Karpas-422 (cell line): ENCODE results near the gene YIF1B. TPM values are rescaled to one million over a fixed set of nuclear protein-coding genes. Genes with fewer than 3 reads are reported as not detected.
"Not testable (repeated sequence)": the region's sequence is repeated elsewhere in the genome, so short reads cannot be mapped to it uniquely, and the experiment has no call there.

Experiments
- DNase-seq: peaks from one replicate; pipeline ENCODE4 v3.0.0-alpha.2; 2015
- H2AFZ ChIP-seq: fragments of 200-600 bp; sonication (generic); 2 replicates; pipeline ENCODE4 v1.6.1; 2014; ENCODE audit warnings: antibody characterized with exemption, low read length, mixed read lengths
- H3K27ac ChIP-seq: fragments of 200-600 bp; sonication (generic); 2 replicates; pipeline ENCODE4 v1.5.1; 2014; ENCODE audit warnings: mild to moderate bottlenecking, low read length, moderate library complexity
- H3K27me3 ChIP-seq: fragments of 200-600 bp; sonication (generic); 2 replicates; pipeline ENCODE4 v1.6.1; 2014; ENCODE audit warnings: low read length, mixed read lengths
- H3K36me3 ChIP-seq: fragments of 200-600 bp; sonication (generic); 2 replicates; pipeline ENCODE4 v1.6.1; 2014; ENCODE audit warnings: low read length, mixed read lengths; ENCODE audit not compliant: insufficient read depth
- H3K4me1 ChIP-seq: fragments of 200-600 bp; sonication (generic); 2 replicates; pipeline ENCODE4 v1.6.1; 2014; ENCODE audit warnings: mild to moderate bottlenecking, low read length, mixed read lengths
- H3K4me2 ChIP-seq: fragments of 200-600 bp; sonication (generic); 2 replicates; pipeline ENCODE4 v1.6.1; 2014; ENCODE audit warnings: low read length, low read depth, mild to moderate bottlenecking; ENCODE audit not compliant: poor library complexity, severe bottlenecking
- H3K4me3 ChIP-seq: fragments of 200-600 bp; sonication (generic); 2 replicates; pipeline ENCODE4 v1.5.1; 2014; ENCODE audit warnings: mild to moderate bottlenecking, antibody characterized with exemption, low read length, mixed read lengths
- H3K79me2 ChIP-seq: fragments of 200-600 bp; sonication (generic); 2 replicates; pipeline ENCODE4 v1.6.1; 2014; ENCODE audit warnings: mild to moderate bottlenecking, low read length, mixed read lengths
- H3K9ac ChIP-seq: fragments of 200-600 bp; sonication (generic); 2 replicates; pipeline ENCODE4 v1.6.0; 2014; ENCODE audit warnings: low read length
- H3K9me2 ChIP-seq: fragments of 200-600 bp; sonication (generic), shearing (Covaris generic); replicated peaks from 2 replicates; pipeline ENCODE4 v1.6.0; 2014; ENCODE audit warnings: mild to moderate bottlenecking, low read length, moderate library complexity; ENCODE audit not compliant: insufficient read depth
- H3K9me3 ChIP-seq: fragments of 300-700, 200-600 bp; sonication (generic); 2 replicates; pipeline ENCODE4 v1.6.1; 2014; ENCODE audit warnings: low read length, mixed read lengths
- H4K20me1 ChIP-seq: fragments of 200-600 bp; sonication (generic); 2 replicates; pipeline ENCODE4 v1.6.1; 2014; ENCODE audit warnings: mild to moderate bottlenecking, antibody characterized with exemption, low read length, low read depth; ENCODE audit not compliant: insufficient read depth
- total RNA-seq: library from RNA; depleted of rRNA; stranded (reverse); fragments of >200 nt; shearing (Covaris generic); gene quantifications from 2 replicates; pipeline ENCODE4 v1.2.3, GENCODE V29; 2014; ENCODE audit warnings: low replicate concordance

Gene YIF1B
- total RNA-seq, 1 experiment from 2014 or later: 31.0 TPM

DNA sequence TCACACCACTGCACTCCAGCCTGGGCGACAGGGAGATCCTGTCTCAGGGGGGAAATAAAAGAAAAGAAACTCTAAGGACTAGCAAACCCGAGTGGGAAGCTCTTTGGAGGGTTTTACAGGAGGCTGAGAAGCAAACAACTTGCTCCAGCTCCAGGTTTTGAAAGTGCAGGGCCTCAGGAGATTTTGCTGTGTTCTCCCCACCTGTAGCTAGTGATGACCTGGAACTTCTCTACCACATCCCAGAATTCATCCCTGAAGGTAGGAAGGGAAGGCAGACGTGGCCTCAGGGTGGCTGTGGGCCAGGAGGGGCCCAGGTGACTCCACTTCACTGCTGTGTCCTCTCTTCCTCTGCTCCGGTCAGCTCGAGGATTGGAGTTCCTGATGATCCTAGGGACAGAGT is 42.3 kb upstream of the YIF1B start:
- H3K9ac ChIP-seq: no peak overlapping the region
- no peaks in the 10 kb centered on the region for H3K79me2 ChIP-seq
- no peak overlapping the region for H3K27ac ChIP-seq
- H3K9me3 ChIP-seq: no peaks in the 10 kb centered on the region
- no peak for DNase-seq
- H3K36me3 ChIP-seq: no peaks in the 10 kb centered on the region
- H2AFZ ChIP-seq: no peak overlapping the region
- H3K9me2 ChIP-seq: no peaks in the 10 kb centered on the region
- no peak overlapping the region for H3K4me2 ChIP-seq
- peaks cover 11% of the 10 kb centered on the region for H3K4me1 ChIP-seq
- no peak overlapping the region for H3K4me3 ChIP-seq
- no peaks in the 10 kb centered on the region for H3K27me3 ChIP-seq
- no peaks in the 10 kb centered on the region for H4K20me1 ChIP-seq

GRCh38 chr19:38355728-38356725 is 40.3 kb upstream of the YIF1B start:
- no peak overlapping the region for H3K4me3 ChIP-seq
- no peaks in the 10 kb centered on the region for H3K9me3 ChIP-seq
- H4K20me1 ChIP-seq: no peaks in the 10 kb centered on the region
- H3K9ac ChIP-seq: no peak overlapping the region
- no peak overlapping the region for H3K4me2 ChIP-seq
- no peak overlapping the region for H3K27ac ChIP-seq
- no peaks in the 10 kb centered on the region for H3K9me2 ChIP-seq
- H3K4me1 ChIP-seq: no peaks in the 10 kb centered on the region
- no peaks in the 10 kb centered on the region for H3K79me2 ChIP-seq
- H3K36me3 ChIP-seq: no peaks in the 10 kb centered on the region
- no peaks in the 10 kb centered on the region for H3K27me3 ChIP-seq
- no peak for DNase-seq
- no peak overlapping the region for H2AFZ ChIP-seq

DNA sequence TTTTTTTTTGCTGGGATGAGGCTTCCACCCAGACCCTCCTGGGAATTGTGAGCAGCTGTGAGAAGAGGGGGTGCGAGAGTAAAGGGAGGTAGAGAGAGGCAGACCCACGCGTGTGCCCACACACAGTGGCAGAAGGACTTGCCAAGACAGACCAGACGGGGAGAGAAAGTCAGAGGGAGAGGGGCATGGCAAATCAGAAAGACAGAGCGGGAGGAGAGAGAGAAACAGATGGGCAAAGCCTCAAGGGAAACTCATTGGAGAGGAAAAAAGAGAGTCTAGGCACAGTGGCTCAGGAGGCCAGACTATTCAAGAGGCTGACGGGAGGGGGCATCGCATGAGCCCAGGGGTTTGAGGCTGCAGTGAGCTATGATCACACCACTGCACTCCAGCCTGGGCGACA is 36.9 kb upstream of the YIF1B start:
- Histone ChIP-seq H3K4me3 (no peak overlapping the region), H3K79me2 (no peaks in the 10 kb centered on the region), H3K27me3 (no peaks in the 10 kb centered on the region), H3K9me2 (no peaks in the 10 kb centered on the region), H3K27ac (no peak overlapping the region), H3K9ac (no peak overlapping the region), H3K4me2 (no peak overlapping the region), H2AFZ (no peak overlapping the region), H3K9me3 (no peaks in the 10 kb centered on the region), H3K4me1 (no peaks in the 10 kb centered on the region), H3K36me3 (no peaks in the 10 kb centered on the region), H4K20me1 (no peaks in the 10 kb centered on the region)
- DNase-seq: no peak

GRCh38 chr19:38351865-38352395 is 36.2 kb upstream of the YIF1B start:
- no peak overlapping the region for H3K27ac ChIP-seq
- no peak overlapping the region for H2AFZ ChIP-seq
- H3K36me3 ChIP-seq: no peaks in the 10 kb centered on the region
- H3K9me2 ChIP-seq: no peaks in the 10 kb centered on the region
- H3K4me3 ChIP-seq: no peak overlapping the region
- H4K20me1 ChIP-seq: no peaks in the 10 kb centered on the region
- no peak overlapping the region for H3K4me2 ChIP-seq
- no peak overlapping the region for H3K9ac ChIP-seq
- no peaks in the 10 kb centered on the region for H3K4me1 ChIP-seq
- H3K27me3 ChIP-seq: no peaks in the 10 kb centered on the region
- H3K79me2 ChIP-seq: no peaks in the 10 kb centered on the region
- H3K9me3 ChIP-seq: no peaks in the 10 kb centered on the region
- DNase-seq: no peak

GRCh38 chr19:38350883-38351282 is 35.1 kb upstream of the YIF1B start:
- Histone ChIP-seq H3K4me2 (no peak overlapping the region), H3K9me3 (no peaks in the 10 kb centered on the region), H3K27ac (no peak overlapping the region), H3K9ac (no peak overlapping the region), H2AFZ (no peak overlapping the region), H3K4me3 (no peak overlapping the region), H3K36me3 (no peaks in the 10 kb centered on the region), H3K4me1 (no peaks in the 10 kb centered on the region), H3K27me3 (no peaks in the 10 kb centered on the region), H3K79me2 (no peaks in the 10 kb centered on the region), H3K9me2 (no peaks in the 10 kb centered on the region), H4K20me1 (no peaks in the 10 kb centered on the region)
- DNase-seq: no peak

DNA sequence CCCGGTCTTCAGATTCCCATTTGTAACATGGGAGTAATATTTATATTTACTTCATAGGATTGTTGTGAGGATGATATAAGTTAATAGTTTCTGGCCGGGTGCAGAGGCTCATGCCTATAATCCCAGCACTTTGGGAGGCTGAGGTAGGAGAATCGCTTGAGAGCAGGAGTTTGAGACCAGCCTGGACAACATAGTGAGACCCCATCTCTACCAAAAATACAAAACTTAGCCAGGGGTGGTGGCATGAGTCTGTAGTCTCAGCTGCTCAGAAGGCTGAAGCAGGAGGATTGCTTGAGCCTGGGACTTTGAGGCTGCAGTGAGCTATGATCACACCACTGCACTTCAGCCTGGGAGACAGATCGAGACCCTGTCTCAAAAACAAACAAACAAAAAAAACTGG is 31.1 kb upstream of the YIF1B start:
- H3K27me3 ChIP-seq: no peaks in the 10 kb centered on the region
- no peaks in the 10 kb centered on the region for H3K4me1 ChIP-seq
- DNase-seq: no peak
- H3K9me3 ChIP-seq: no peaks in the 10 kb centered on the region
- H3K4me2 ChIP-seq: no peak overlapping the region
- H3K9ac ChIP-seq: no peak overlapping the region
- no peaks in the 10 kb centered on the region for H3K9me2 ChIP-seq
- H3K36me3 ChIP-seq: no peaks in the 10 kb centered on the region
- H3K27ac ChIP-seq: no peak overlapping the region
- no peaks in the 10 kb centered on the region for H4K20me1 ChIP-seq
- H3K4me3 ChIP-seq: no peak overlapping the region
- H3K79me2 ChIP-seq: no peaks in the 10 kb centered on the region
- H2AFZ ChIP-seq: no peak overlapping the region

GRCh38 chr19:38340927-38341326 is 25.2 kb upstream of the YIF1B start:
- Histone ChIP-seq H2AFZ (no peak overlapping the region), H3K27ac (no peak overlapping the region), H3K9me3 (no peaks in the 10 kb centered on the region), H3K4me3 (no peak overlapping the region), H3K9ac (no peak overlapping the region), H3K4me2 (no peak overlapping the region), H3K9me2 (no peaks in the 10 kb centered on the region), H3K4me1 (peaks cover 11% of the 10 kb centered on the region), H4K20me1 (no peaks in the 10 kb centered on the region), H3K79me2 (no peaks in the 10 kb centered on the region), H3K36me3 (no peaks in the 10 kb centered on the region), H3K27me3 (no peaks in the 10 kb centered on the region)
- DNase-seq: no peak

DNA sequence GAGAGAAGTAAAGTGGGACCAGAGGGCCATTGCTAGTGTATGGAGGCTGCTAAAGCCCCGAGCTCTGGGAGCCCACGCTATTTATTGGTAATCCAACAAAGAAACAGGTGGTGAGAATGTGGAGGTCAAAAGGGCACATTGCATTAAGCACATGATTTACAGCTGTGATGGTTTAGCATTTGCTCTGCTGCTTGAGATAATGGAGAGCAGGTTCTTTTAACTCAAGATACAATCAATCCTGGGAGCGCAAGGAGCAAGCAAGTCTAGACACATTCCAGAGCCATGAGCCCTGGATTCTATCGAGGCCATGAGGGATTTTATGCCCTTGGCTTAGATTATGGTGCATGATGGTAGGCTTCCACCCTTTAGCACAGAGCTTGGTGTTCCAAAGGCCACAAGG is 23.3 kb upstream of the YIF1B start:
- H3K79me2 ChIP-seq, H3K4me3 ChIP-seq, H3K27ac ChIP-seq, DNase-seq, H3K9me2 ChIP-seq, H3K27me3 ChIP-seq, H3K9ac ChIP-seq, H3K4me2 ChIP-seq, H2AFZ ChIP-seq, H4K20me1 ChIP-seq, H3K9me3 ChIP-seq, H3K36me3 ChIP-seq: not testable (repeated sequence)
- peaks cover 13% of the 10 kb centered on the region for H3K4me1 ChIP-seq
